HG02642 (cell line): ENCODE measurements around the gene P3H2.

Source experiments
- ATAC-seq: cut with Tn5 transposase; IDR thresholded peaks from one replicate; pipeline ENCODE4 v1.9.1; 2021; ENCODE audit warnings: mild to moderate bottlenecking; ENCODE audit not compliant: unreplicated experiment, poor library complexity

Gene P3H2

DNA sequence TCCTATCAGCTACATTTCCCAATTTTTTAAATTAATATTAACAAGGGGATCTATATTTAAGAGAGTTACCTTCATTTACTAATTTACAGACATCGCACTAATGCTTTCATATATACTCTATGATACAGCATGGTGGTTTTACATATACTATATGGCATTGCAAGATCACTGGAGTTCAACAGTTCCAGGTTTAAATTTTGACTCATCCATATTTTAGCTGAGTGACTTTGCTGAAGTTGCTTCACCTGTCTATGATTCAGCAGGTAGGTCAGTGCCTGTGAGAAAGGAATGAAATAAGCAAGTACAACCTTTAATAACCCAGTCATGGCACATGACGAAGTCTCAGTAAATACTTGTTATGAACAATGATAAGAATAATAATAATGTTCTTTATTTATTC is 211.1 kb downstream of the P3H2 start:
- no peak for ATAC-seq

DNA sequence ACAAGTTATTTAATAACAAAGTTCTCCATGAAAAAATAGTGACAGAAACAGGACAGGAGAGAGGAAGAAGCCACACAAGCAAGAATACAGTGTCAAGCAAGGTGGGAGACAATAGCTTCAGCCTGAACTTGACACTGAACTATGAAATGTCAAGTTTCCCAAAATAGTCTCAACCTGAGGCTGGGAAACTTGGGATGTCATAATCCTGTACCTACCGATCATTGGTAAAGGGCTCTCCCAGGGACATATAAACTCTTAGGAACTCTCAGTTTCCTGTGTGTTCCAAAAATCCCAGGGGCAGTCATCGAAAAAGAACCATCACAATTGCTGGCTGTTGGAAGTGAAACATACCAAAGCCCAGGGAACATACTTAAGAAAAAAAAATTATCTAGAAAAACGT is 211.6 kb downstream of the P3H2 start:
- ATAC-seq = no peak

DNA sequence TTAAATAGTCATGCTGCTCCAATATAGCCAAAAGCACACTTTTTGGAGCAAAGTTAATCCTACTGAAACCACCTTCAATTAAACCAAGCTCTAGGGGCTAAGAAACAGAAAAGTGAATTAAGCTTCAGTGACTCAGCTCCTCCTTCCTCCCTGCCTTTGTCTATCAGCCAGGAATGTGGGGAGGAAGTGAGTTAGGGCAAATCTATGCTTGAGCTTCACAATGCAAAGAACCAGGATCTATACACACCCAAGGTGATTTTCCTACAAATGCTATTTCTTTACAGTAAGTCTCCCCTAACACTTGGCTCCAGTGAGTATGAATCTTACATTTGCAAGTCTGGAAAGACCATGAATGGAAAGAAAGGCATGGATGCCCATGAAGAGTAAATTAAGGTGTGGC is 212.1 kb downstream of the P3H2 start:
- ATAC-seq = no peak

DNA sequence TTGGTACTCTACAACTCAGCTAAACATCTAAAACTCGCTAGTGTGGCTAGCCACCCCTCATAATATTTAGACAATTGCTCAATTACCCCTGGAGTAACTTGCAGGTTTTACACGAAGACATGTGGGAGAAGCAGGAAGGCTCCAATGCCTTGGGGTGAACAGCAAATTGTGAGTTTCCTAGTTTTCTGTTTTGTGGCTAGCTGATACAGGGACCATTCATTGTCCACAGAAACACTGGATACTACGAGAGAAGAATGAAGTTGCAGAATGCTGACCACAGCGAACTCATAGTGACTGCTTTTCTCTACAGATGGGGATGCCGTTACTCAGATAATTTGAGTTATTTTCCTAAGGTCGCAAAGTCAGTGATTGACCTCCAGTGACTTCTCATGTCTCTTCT is 212.9 kb downstream of the P3H2 start:
- ATAC-seq = no peak
